ENCODE measurements around the gene TBP.

Gene TBP

GRCh38 chr6:170533792-170534191, 20.4 kb upstream of the TBP start:
- in situ Hi-C loops (cut with HindIII; ENCODE audit: low sequenced_read_pairs): no loop called here

GRCh38 chr6:170535004-170535403, 19.2 kb upstream of the TBP start:
- in situ Hi-C loops (cut with HindIII; ENCODE audit: low sequenced_read_pairs): no loop called here

GRCh38 chr6:170536671-170537070, 17.5 kb upstream of the TBP start:
- in situ Hi-C loops (cut with HindIII; ENCODE audit: low sequenced_read_pairs): no loop called here

- in situ Hi-C loops (cut with HindIII; ENCODE audit: low sequenced_read_pairs): no loop called here
These were observed 16.8 kb upstream of the TBP start for GRCh38 chr6:170537329-170537728.

GRCh38 chr6:170542031-170542719, 12.0 kb upstream of the TBP start:
- in situ Hi-C loops (cut with HindIII; ENCODE audit: low sequenced_read_pairs): no loop called here

DNA sequence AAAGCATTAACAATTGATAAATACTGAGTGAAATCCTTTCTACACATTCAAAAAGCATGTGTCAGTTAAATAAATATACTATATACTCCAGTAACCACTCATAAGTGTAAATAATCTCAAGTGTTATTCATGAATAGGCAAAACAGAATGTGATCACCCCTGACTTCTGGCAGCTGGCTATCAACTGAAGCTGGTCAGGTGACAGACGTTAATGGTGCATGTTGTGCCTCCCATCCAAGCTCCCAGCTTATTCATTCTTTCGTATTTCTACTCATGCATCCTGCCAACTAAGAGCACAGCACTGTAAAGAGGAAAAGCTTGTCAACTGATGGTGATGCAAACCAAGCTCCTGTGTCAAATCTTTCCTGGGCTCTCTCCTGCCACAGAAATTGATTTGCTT, 8.8 kb upstream of the TBP start:
- in situ Hi-C loops (cut with HindIII; ENCODE audit: low sequenced_read_pairs): no loop called here

DNA sequence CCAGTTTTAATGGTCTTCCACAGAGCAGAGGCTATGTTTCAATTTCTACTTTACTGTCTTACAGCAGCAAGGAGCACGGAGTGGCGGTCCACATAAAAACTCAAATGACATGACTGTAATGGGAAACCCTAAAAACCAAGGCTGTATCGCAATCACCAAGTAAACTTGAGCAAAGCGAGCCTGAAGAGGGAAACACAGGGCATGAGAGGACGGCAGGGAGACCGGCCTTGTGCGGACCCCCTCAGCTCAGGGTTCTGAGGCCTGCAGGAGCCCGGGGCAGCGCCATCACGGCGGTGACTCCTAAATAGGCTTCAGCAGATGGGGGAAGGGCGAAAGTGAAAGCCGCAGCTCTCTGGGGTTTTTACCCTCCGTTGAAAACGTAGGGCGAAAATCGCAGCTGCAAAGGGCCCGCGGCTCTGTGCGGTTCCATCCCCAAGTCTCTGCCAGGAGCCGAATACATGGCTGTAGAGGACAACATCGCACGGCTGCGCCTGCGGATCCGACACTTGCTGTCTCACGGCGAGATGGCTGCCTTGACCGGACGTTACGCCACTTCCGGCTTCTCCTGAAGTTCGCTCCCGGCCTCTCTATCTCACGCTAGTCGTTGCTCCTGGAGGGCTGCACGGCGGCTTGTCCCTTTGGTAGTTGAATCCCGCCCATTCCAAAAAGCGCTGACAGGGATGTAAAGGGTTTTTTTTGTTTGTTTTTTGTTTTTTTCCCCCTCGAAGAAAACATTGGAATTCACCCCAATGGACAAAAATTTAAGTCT, 1.2 kb upstream of the TBP start, which contains the start of gene PSMB1:
PSMB1 (minus strand) TSS at position 543 of the 769 bp plus-strand sequence; CDS start at position 478, 65 bp downstream.
- in situ Hi-C loops (cut with HindIII; ENCODE audit: low sequenced_read_pairs): no loop called here

DNA sequence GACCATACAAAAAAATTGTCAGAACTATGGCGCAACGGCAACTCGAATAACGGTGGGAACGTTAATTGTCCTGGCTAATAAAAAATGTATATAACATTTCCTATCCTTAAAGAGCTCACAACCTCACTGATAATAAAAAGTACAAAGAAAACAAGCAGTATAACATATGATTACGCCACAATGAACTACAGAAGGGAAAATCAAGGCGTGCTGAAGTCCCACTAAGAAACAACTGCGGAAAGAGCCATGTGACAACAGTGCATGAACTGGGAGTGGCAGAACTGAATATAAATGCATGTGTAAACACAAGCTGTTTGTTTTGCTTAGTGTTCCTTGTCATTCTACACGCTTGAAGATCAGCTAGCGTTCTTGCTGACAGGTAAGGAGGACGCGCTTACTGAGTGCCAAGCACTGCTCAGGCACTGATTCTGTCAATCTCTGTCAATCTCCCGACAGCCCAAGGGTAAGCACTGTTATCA, 596 bp upstream of the TBP start:
- in situ Hi-C loops (cut with HindIII; ENCODE audit: low sequenced_read_pairs): no loop called here

DNA sequence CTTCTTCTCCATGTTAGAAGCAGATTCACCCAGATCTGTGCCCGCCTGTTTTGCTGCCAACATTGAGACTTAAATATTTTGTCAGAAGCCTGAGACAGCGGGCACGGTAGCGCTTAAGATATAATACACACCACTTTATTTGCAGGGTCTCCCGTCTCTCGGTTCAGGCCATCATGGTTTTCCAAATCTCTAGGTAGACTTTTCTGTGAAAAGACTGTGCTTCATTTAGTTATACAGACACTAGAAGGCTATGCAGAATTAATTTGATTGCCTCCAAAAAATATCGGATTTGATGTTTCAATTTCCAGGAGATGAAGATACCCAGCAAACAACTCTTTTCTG, 598 bp downstream of the TBP start:
- in situ Hi-C loops (cut with HindIII; ENCODE audit: low sequenced_read_pairs): no loop called here

- in situ Hi-C loops (cut with HindIII; ENCODE audit: low sequenced_read_pairs): no loop called here
These were observed 1.1 kb downstream of the TBP start for GRCh38 chr6:170555305-170555704.

DNA sequence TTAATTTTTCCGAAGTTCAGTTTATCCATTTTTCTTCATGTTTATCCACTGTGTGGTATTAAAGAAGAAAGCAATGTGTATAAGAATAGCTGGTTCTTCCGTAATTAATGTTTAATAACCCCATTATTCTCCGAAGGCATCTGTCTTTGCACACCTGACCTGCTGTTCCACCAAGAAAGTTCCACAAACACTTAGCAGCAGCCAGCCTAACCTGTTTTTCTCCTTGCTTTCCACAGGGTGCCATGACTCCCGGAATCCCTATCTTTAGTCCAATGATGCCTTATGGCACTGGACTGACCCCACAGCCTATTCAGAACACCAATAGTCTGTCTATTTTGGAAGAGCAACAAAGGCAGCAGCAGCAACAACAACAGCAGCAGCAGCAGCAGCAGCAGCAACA, 7.4 kb downstream of the TBP start:
- in situ Hi-C loops (cut with HindIII; ENCODE audit: low sequenced_read_pairs): no loop called here

GRCh38 chr6:170564936-170565530, 10.9 kb downstream of the TBP start:
- in situ Hi-C loops (cut with HindIII; ENCODE audit: low sequenced_read_pairs): no loop called here

- in situ Hi-C loops (cut with HindIII; ENCODE audit: low sequenced_read_pairs): no loop called here
These were observed 18.7 kb downstream of the TBP start for GRCh38 chr6:170572704-170573466.

GRCh38 chr6:170575250-170575649, 21.1 kb downstream of the TBP start:
- in situ Hi-C loops (cut with HindIII; ENCODE audit: low sequenced_read_pairs): no loop called here

- in situ Hi-C loops (cut with HindIII; ENCODE audit: low sequenced_read_pairs): no loop called here
These were observed 24.7 kb downstream of the TBP start for GRCh38 chr6:170578909-170579308.

GRCh38 chr6:170583756-170584180, 29.6 kb downstream of the TBP start:
- in situ Hi-C loops (cut with HindIII; ENCODE audit: low sequenced_read_pairs): no loop called here

GRCh38 chr6:170584181-170584953, 30.2 kb downstream of the TBP start, which contains the start of gene PDCD2:
PDCD2 (minus strand) TSS chr6:170584637; CDS start chr6:170584581, 56 bp downstream.
- in situ Hi-C loops (cut with HindIII; ENCODE audit: low sequenced_read_pairs): no loop called here

DNA sequence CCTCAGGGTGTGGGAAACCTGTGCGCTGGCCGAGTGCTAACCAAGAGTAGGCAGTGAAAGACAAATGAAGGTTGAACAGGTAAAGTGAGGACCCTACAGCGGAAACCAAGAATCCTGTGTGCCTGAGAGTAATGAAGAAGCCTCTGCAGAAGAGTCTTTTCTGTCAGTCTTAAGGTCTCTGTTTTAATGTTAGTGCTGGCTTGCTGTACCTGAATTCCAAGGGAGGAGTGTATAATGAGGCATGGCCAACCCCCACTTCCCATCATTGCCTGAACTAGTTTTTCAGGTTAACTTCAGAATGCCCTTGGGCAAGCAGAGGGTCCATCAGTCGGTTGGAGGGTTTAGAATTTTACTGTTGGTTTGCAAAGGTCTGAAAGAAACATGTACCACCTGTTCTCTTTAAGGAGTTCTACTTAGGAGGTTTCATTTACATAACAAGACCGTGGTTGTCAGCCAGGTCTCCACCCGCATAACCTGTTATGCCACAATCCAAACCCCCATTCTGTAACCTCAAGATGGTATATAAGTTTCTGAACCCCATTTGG, 30.9 kb downstream of the TBP start:
- in situ Hi-C loops (cut with HindIII; ENCODE audit: low sequenced_read_pairs): no loop called here

DNA sequence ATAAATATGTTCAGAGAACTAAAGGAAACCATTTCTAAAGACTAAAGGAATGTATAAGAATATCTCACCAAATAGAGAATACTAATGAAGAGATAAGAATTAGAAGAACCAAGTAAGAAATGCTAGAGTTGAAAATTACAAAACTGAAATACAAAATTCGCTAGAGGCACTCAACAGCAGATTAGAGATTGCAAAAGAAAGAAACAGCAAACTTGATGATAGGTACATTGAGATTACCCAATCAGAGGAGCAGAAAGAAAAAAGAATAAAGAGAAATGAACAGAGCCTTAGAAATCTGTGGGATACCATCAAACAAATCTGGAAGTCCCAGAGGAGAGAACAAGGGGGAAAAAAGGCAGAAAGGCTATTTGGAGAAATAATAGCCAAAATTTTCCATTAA, 36.6 kb downstream of the TBP start:
- in situ Hi-C loops (cut with HindIII; ENCODE audit: low sequenced_read_pairs): no loop called here

- in situ Hi-C loops (cut with HindIII; ENCODE audit: low sequenced_read_pairs): no loop called here
These were observed 42.3 kb downstream of the TBP start for GRCh38 chr6:170596426-170596825.

Measured in DLD1 (cell line).